H1 (cell line): ENCODE measurements around the gene RAP1A. TPM values are rescaled to one million over a fixed set of nuclear protein-coding genes. Genes with fewer than 3 reads are reported as not detected.

Experiments used
- CTCF ChIA-PET: fragments of 300-600 bp; sonication (Branson Sonifier 250); formaldehyde crosslinking; loops from one replicate; lab custom pipeline; 2021; ENCODE audit not compliant: partially characterized antibody; lab: Charles Lee
- POLR2A ChIA-PET: fragments of 300-600 bp; sonication (Branson Sonifier 250); formaldehyde crosslinking; loops from one replicate; lab custom pipeline; 2021; ENCODE audit warnings: inconsistent platforms; ENCODE audit not compliant: partially characterized antibody; lab: Charles Lee
- DNase-seq, 2 experiments: peaks; one replicate each; pipeline versions ENCODE4 v3.0.0 to v3.0.0-alpha.2; 2010 to 2022; ENCODE audit warnings: low spot score in 2 of 2, low read depth in 1 of 2, mixed read lengths in 1 of 2
- FAIRE-seq: peaks from 2 replicates; lab custom pipeline; 2011; peaks lifted over from hg19 to GRCh38; lab: Jason Lieb, UNC
- H2AFZ ChIP-seq: 2 replicates; pipeline ENCODE4 v1.8.1; 2012; ENCODE audit warnings: low read length, inconsistent platforms
- H2AK5ac ChIP-seq: 2 replicates; pipeline ENCODE4 v1.6.1; 2013; ENCODE audit warnings: low read depth, low read length
- H2BK120ac ChIP-seq: replicated peaks from 2 replicates; pipeline ENCODE3; 2013; ENCODE audit warnings: low read depth, low read length, inconsistent platforms
- H2BK12ac ChIP-seq: 2 replicates; pipeline ENCODE4 v1.6.1; 2013; ENCODE audit warnings: low read depth, low read length
- H2BK15ac ChIP-seq: 2 replicates; pipeline ENCODE4 v1.6.1; 2013; ENCODE audit warnings: low read length
- H2BK20ac ChIP-seq: 2 replicates; pipeline ENCODE4 v1.6.1; 2013; ENCODE audit warnings: low read length
- H2BK5ac ChIP-seq: 2 replicates; pipeline ENCODE4 v1.6.1; 2013; ENCODE audit warnings: low read depth, low read length
- H3K14ac ChIP-seq: 2 replicates; pipeline ENCODE4 v1.6.1; 2013; ENCODE audit warnings: inconsistent platforms; ENCODE audit not compliant: insufficient read length
- H3K18ac ChIP-seq: 2 replicates; pipeline ENCODE4 v1.6.1; 2013; ENCODE audit warnings: low read length; ENCODE audit errors: extremely low read depth
- H3K23ac ChIP-seq: 2 replicates; pipeline ENCODE4 v1.6.1; 2013; ENCODE audit warnings: inconsistent platforms; ENCODE audit not compliant: insufficient read length
- H3K23me2 ChIP-seq: 2 replicates; pipeline ENCODE4 v1.6.1; 2013; ENCODE audit warnings: low read depth, low read length
- H3K27ac ChIP-seq: 2 replicates; pipeline ENCODE4 v1.6.1; 2011; ENCODE audit warnings: low read depth, low read length, inconsistent platforms
- H3K27me3 ChIP-seq, 4 experiments: replicated peaks in 1 of 4; 1 replicate in 1 of 4; 2 replicates in 3 of 4; pipeline versions ENCODE4 v1.6.1 to v1.8.1; 2011 to 2013; ENCODE audit warnings: low read length in 3 of 4, mild to moderate bottlenecking in 3 of 4, inconsistent platforms in 2 of 4, mixed read lengths in 2 of 4, moderate library complexity in 1 of 4; ENCODE audit not compliant: control insufficient read depth in 3 of 4, insufficient read depth in 3 of 4; ENCODE audit errors: extremely low read depth in 1 of 4
- H3K36me3 ChIP-seq, 4 experiments: 2 replicates each; pipeline versions ENCODE4 v1.6.1 to v1.8.1; 2011 to 2013; ENCODE audit warnings: mild to moderate bottlenecking in 4 of 4, low read length in 3 of 4, moderate library complexity in 2 of 4, control low read depth in 1 of 4, inconsistent platforms in 1 of 4; ENCODE audit not compliant: insufficient read depth in 4 of 4, control insufficient read depth in 2 of 4
- H3K4ac ChIP-seq: replicated peaks from 2 replicates; pipeline ENCODE3; 2013; ENCODE audit warnings: low read length, low read depth, mixed read lengths, inconsistent platforms; ENCODE audit not compliant: insufficient read length
- H3K4me1 ChIP-seq, 4 experiments: replicated peaks in 1 of 4; 1 replicate in 1 of 4; 2 replicates in 3 of 4; pipeline versions ENCODE4 v1.6.1 to v1.8.1; 2011 to 2013; ENCODE audit warnings: low read length in 3 of 4, inconsistent platforms in 2 of 4, mixed read lengths in 1 of 4; ENCODE audit not compliant: insufficient read depth in 4 of 4, control insufficient read depth in 3 of 4
- H3K4me2 ChIP-seq, 2 experiments: 2 replicates each; pipeline versions ENCODE4 v1.6.1 to v1.8.1; 2011 to 2013; ENCODE audit warnings: low read depth in 2 of 2, low read length in 2 of 2, control low read depth in 1 of 2, inconsistent platforms in 1 of 2, mild to moderate bottlenecking in 1 of 2; ENCODE audit not compliant: insufficient read depth in 1 of 2
- H3K4me3 ChIP-seq, 4 experiments: fragments of 200-600, 300-600 bp in 1 of 4; sonication (generic), shearing (Covaris generic), sonication (Bioruptor Twin) in 1 of 4; 2 replicates each; pipeline versions ENCODE4 v1.5.1 to v1.8.1; 2011 to 2016; ENCODE audit warnings: low read length in 4 of 4, low read depth in 3 of 4, control low read depth in 2 of 4, inconsistent platforms in 2 of 4, mild to moderate bottlenecking in 2 of 4, mixed read lengths in 1 of 4, moderate library complexity in 1 of 4; ENCODE audit not compliant: insufficient read depth in 2 of 4; ENCODE audit errors: extremely low read depth in 1 of 4
- H3K56ac ChIP-seq: replicated peaks from 2 replicates; pipeline ENCODE3; 2013; ENCODE audit warnings: low read depth, mild to moderate bottlenecking, mixed read lengths, low read length, inconsistent platforms; ENCODE audit not compliant: insufficient read length
- H3K79me1 ChIP-seq: 2 replicates; pipeline ENCODE4 v1.6.1; 2013; ENCODE audit warnings: low read depth, low read length, control low read depth
- H3K79me2 ChIP-seq, 2 experiments: 2 replicates each; pipeline versions ENCODE4 v1.6.1 to v1.8.1; 2012 to 2013; ENCODE audit warnings: low read length in 2 of 2, mild to moderate bottlenecking in 2 of 2, inconsistent platforms in 1 of 2; ENCODE audit not compliant: insufficient read depth in 2 of 2, control insufficient read depth in 1 of 2
- H3K9ac ChIP-seq, 4 experiments: replicated peaks in 1 of 4; 1 replicate in 1 of 4; 2 replicates in 3 of 4; pipeline versions ENCODE4 v1.6.1 to v1.8.1; 2011 to 2013; ENCODE audit warnings: low read depth in 3 of 4, low read length in 3 of 4, control low read depth in 2 of 4, mild to moderate bottlenecking in 2 of 4, moderate library complexity in 2 of 4, inconsistent platforms in 1 of 4; ENCODE audit errors: extremely low read depth in 1 of 4
- H3K9me3 ChIP-seq, 2 experiments: 2 replicates each; pipeline versions ENCODE4 v1.6.1 to v1.8.1; 2012 to 2013; ENCODE audit warnings: mild to moderate bottlenecking in 2 of 2, moderate library complexity in 2 of 2, control low read depth in 1 of 2, inconsistent platforms in 1 of 2, low read depth in 1 of 2, low read length in 1 of 2, mixed read lengths in 1 of 2; ENCODE audit not compliant: insufficient read depth in 2 of 2
- H4K20me1 ChIP-seq, 2 experiments: replicated peaks in 1 of 2; 2 replicates each; pipeline versions ENCODE3 to v1.8.1; 2011 to 2013; ENCODE audit warnings: inconsistent platforms in 2 of 2, low read length in 2 of 2, mild to moderate bottlenecking in 1 of 2; ENCODE audit not compliant: insufficient read depth in 2 of 2, control insufficient read depth in 1 of 2
- H4K5ac ChIP-seq: 2 replicates; pipeline ENCODE4 v1.6.1; 2013; ENCODE audit warnings: low read length, low read depth, mixed read lengths, inconsistent platforms; ENCODE audit not compliant: insufficient read length
- H4K8ac ChIP-seq: 2 replicates; pipeline ENCODE4 v1.8.0; 2013; ENCODE audit warnings: mild to moderate bottlenecking, moderate library complexity, low read length, inconsistent platforms; ENCODE audit not compliant: insufficient read depth; ENCODE audit errors: extremely low read depth
- H4K91ac ChIP-seq: replicated peaks from 2 replicates; pipeline ENCODE3; 2013; ENCODE audit warnings: low read length, mixed read lengths, inconsistent platforms; ENCODE audit not compliant: insufficient read length
- ATF2 ChIP-seq: IDR thresholded peaks from 2 replicates; pipeline ENCODE4 v1.6.1; 2012; ENCODE audit warnings: low read length, inconsistent platforms
- BACH1 ChIP-seq: IDR thresholded peaks from 2 replicates; pipeline ENCODE4 v1.6.1; 2012; ENCODE audit warnings: low read length, improper control_type of control experiment
- BCL11A ChIP-seq, 2 experiments: IDR thresholded peaks; one replicate each; pipeline ENCODE4 v1.6.1; 2011; ENCODE audit warnings: low read depth in 2 of 2, low read length in 2 of 2, mild to moderate bottlenecking in 2 of 2
- CBX5 ChIP-seq: fragments of 300-800, 300-1000 bp; sonication (generic); IDR thresholded peaks from 2 replicates; pipeline ENCODE4 v1.7.1; 2016; ENCODE audit warnings: antibody characterized with exemption, low read length, low read depth
- CEBPB ChIP-seq: IDR thresholded peaks from 2 replicates; pipeline ENCODE4 v1.6.1; 2012; ENCODE audit warnings: low read depth, low read length
- CREB1 ChIP-seq: IDR thresholded peaks from 2 replicates; pipeline ENCODE4 v1.6.1; 2012; ENCODE audit warnings: inconsistent platforms
- EP300 ChIP-seq, 2 experiments: IDR thresholded peaks; 1 replicate in 1 of 2; 2 replicates in 1 of 2; pipeline ENCODE4 v1.6.1; 2011 to 2012; ENCODE audit warnings: low read depth in 2 of 2, low read length in 2 of 2, mild to moderate bottlenecking in 2 of 2, borderline replicate concordance in 1 of 2, inconsistent platforms in 1 of 2, moderate library complexity in 1 of 2
- ZNF274 ChIP-seq: IDR thresholded peaks from 2 replicates; pipeline ENCODE4 v1.7.0; 2012; ENCODE audit warnings: low read length, borderline replicate concordance; ENCODE audit errors: extremely low read depth
- WGBS, 2 experiments: shearing (Covaris generic) in 1 of 2; methylation state at CpG; one replicate each; pipeline versions ENCODE4 v1.1.6 to v1.1.7; 2013 to 2015; ENCODE audit warnings: low lambda C conversion rate in 2 of 2, mixed read lengths in 2 of 2, inconsistent platforms in 1 of 2, low coverage in 1 of 2, missing lambda C conversion rate in 1 of 2; ENCODE audit not compliant: insufficient replicate concordance in 2 of 2, insufficient coverage in 1 of 2, insufficient read length in 1 of 2; ENCODE audit errors: extremely low coverage in 1 of 2, missing lambda C conversion rate in 1 of 2; 5-methylcytosine and 5-hydroxymethylcytosine counted together
- polyA plus RNA-seq, 7 experiments: library from polyadenylated mRNA; depleted of rRNA in 3 of 7; stranded (reverse) in 5 of 7; unstranded in 2 of 7; fragments of >200 nt in 5 of 7; fragments of 200-250 nt in 2 of 7; gene quantifications; 1 replicate in 5 of 7; 2 replicates in 1 of 7; 4 replicates in 1 of 7; pipeline versions ENCODE4 v1.2.1 to v1.2.3, GENCODE V29; 2011 to 2013; ENCODE audit warnings: missing spikeins in 2 of 7, mixed read lengths in 2 of 7
- total RNA-seq: library from RNA; stranded (reverse); fragmentation: NEBNext Ultra II Directional; extraction: Animal tissue kit (Norgen Biotek cat#: 25700); gene quantifications from 2 replicates; pipeline ENCODE4 v1.2.1, GENCODE V29; 2021

Gene RAP1A
- total and polyA plus RNA-seq, 2 of the 8 experiments (the other 6 are each of a cell fraction or from before 2014, with no cell fraction given), result 10.9 to 35.8 TPM

GRCh38 chr1:111664652-111665051 lies 45.1 kb downstream of the RAP1A start:
- no peak overlapping the region for H3K18ac ChIP-seq
- no peak overlapping the region for H3K23ac ChIP-seq
- WGBS, 2 experiments, result 83% methylated on average over 1 of the region's 1 CpG; no CpG with 5 or more reads in 1 of the 2 experiments
- H3K27me3 ChIP-seq, result no peaks in the 10 kb centered on the region
- no peak overlapping the region for H2BK20ac ChIP-seq
- H3K4ac ChIP-seq, result no peak overlapping the region
- H4K5ac ChIP-seq, result no peak overlapping the region
- no peak overlapping the region for H3K27ac ChIP-seq
- no peak overlapping the region for H3K4me2 ChIP-seq
- no peak overlapping the region for H2BK12ac ChIP-seq
- no peaks in the 10 kb centered on the region for H3K36me3 ChIP-seq
- TF ChIP-seq EP300 (IDR thresholded peaks at IDR 0.05; ENCODE audit: borderline replicate concordance in 1 of 2, low read depth in 2 of 2, low read length in 2 of 2) (no peak), CREB1 (no peak), BCL11A (IDR thresholded peaks at IDR 0.05; ENCODE audit: low read depth in 2 of 2, low read length in 2 of 2) (no peak), CEBPB (no peak), ATF2 (no peak), ZNF274 (no peak), CBX5 (no peak), BACH1 (no peak)
- H3K23me2 ChIP-seq, result no peaks in the 10 kb centered on the region
- H3K56ac ChIP-seq, result no peak overlapping the region
- no peak overlapping the region for H3K14ac ChIP-seq
- DNase-seq (no peak), FAIRE-seq (no peak)
- peaks cover 0 to 2% of the 10 kb centered on the region in 2 experiments for H4K20me1 ChIP-seq
- H3K9me3 ChIP-seq, result no peaks in the 10 kb centered on the region
- no peak overlapping the region for H2AFZ ChIP-seq
- CTCF ChIA-PET, result interaction anchor here (0.6 to 1.2 kb wide), 3 partner anchors 9 to 202 kb away, joined by 3 to 4 read pairs (median 3); no protein-coding TSS in a partner anchor
- H2BK5ac ChIP-seq, result no peak overlapping the region
- H2AK5ac ChIP-seq, result no peak overlapping the region
- POLR2A ChIA-PET, result no interaction called here
- H4K91ac ChIP-seq, result no peak overlapping the region
- H3K4me1 ChIP-seq, result peaks cover 0 to 4% (median 0%) of the 10 kb centered on the region in 4 experiments; a peak in 2 of 7 replicates
- no peak overlapping the region for H4K8ac ChIP-seq
- no peak overlapping the region for H2BK120ac ChIP-seq
- no peaks in the 10 kb centered on the region; the same call in 1 of the 2 replicates for H3K79me1 ChIP-seq
- peaks cover 0 to 37% of the 10 kb centered on the region in 2 experiments; a peak in 2 of 4 replicates for H3K79me2 ChIP-seq
- no peak overlapping the region for H3K9ac ChIP-seq
- no peak overlapping the region for H2BK15ac ChIP-seq
- no peak overlapping the region for H3K4me3 ChIP-seq
